ENCODE measurements around the gene AURKA. TPM values are rescaled to one million over a fixed set of nuclear protein-coding genes. Genes with fewer than 3 reads are reported as not detected.
A peak's percentile ranks its signal among the peaks of the same experiment; 100 is the strongest.
"Not testable (repeated sequence)": the region's sequence is repeated elsewhere in the genome, so short reads cannot be mapped to it uniquely, and the experiment has no call there.

The AURKA gene
- total RNA-seq, 1 experiment from 2014 or later: 212 TPM

GRCh38 chr20:56359212-56360132 lies 32.5 kb downstream of the AURKA start:
- DNase-seq (ENCODE audit: low read depth): peak; percentile 81

GRCh38 chr20:56358600-56359211 lies 33.3 kb downstream of the AURKA start, which contains the start of gene FAM210B:
FAM210B (plus strand) TSS chr20:56358974; CDS start chr20:56359006, 32 bp downstream.
- peak; percentile 92 for DNase-seq (ENCODE audit: low read depth)

GRCh38 chr20:56358070-56358469 lies 33.9 kb downstream of the AURKA start:
- peak; percentile 77 for DNase-seq (ENCODE audit: low read depth)

GRCh38 chr20:56353356-56353755 lies 38.7 kb downstream of the AURKA start:
- DNase-seq (ENCODE audit: low read depth): no peak

GRCh38 chr20:56352345-56353055 lies 39.5 kb downstream of the AURKA start:
- no peak for DNase-seq (ENCODE audit: low read depth)

GRCh38 chr20:56350842-56351241 lies 41.2 kb downstream of the AURKA start:
- DNase-seq (ENCODE audit: low read depth): peak; percentile 83

- no peak for DNase-seq (ENCODE audit: low read depth)
Observed at GRCh38 chr20:56348746-56349145, 43.3 kb downstream of the AURKA start.

- no peak for DNase-seq (ENCODE audit: low read depth)
Observed at GRCh38 chr20:56348305-56348693, 43.7 kb downstream of the AURKA start.

GRCh38 chr20:56347628-56348304 lies 44.2 kb downstream of the AURKA start:
- no peak for DNase-seq (ENCODE audit: low read depth)

- DNase-seq (ENCODE audit: low read depth): no peak
Observed at GRCh38 chr20:56345911-56346310, 46.1 kb downstream of the AURKA start.

GRCh38 chr20:56343861-56344381 lies 48.1 kb downstream of the AURKA start:
- peak; percentile 57 for DNase-seq (ENCODE audit: low read depth)

- DNase-seq (ENCODE audit: low read depth): no peak
Observed at GRCh38 chr20:56342783-56343182, 49.2 kb downstream of the AURKA start.

GRCh38 chr20:56336709-56337108 lies 55.3 kb downstream of the AURKA start:
- not testable (repeated sequence) for DNase-seq (ENCODE audit: low read depth)

- peak; percentile 35 for DNase-seq (ENCODE audit: low read depth)
Observed at GRCh38 chr20:56328861-56329260, 63.2 kb downstream of the AURKA start.

GRCh38 chr20:56324806-56325205 lies 67.2 kb downstream of the AURKA start:
- DNase-seq (ENCODE audit: low read depth): no peak

GRCh38 chr20:56323656-56324055 lies 68.4 kb downstream of the AURKA start:
- no peak for DNase-seq (ENCODE audit: low read depth)

GRCh38 chr20:56323206-56323605 lies 68.8 kb downstream of the AURKA start:
- DNase-seq (ENCODE audit: low read depth): no peak

- DNase-seq (ENCODE audit: low read depth): no peak
Observed at GRCh38 chr20:56322681-56323080, 69.3 kb downstream of the AURKA start.
